Stimulated activated CD4-positive, alpha-beta T cell treated with anti-CD3 and anti-CD28 coated beads, Interleukin-2, amount 100 ng/mL, for 4 hours (primary cell): Measurements from ENCODE around the gene RPL19.

Source experiments
- DNase-seq: peaks from one replicate; pipeline ENCODE4 v3.0.0-alpha.2; 2020; ENCODE audit warnings: low read depth

The RPL19 gene

DNA sequence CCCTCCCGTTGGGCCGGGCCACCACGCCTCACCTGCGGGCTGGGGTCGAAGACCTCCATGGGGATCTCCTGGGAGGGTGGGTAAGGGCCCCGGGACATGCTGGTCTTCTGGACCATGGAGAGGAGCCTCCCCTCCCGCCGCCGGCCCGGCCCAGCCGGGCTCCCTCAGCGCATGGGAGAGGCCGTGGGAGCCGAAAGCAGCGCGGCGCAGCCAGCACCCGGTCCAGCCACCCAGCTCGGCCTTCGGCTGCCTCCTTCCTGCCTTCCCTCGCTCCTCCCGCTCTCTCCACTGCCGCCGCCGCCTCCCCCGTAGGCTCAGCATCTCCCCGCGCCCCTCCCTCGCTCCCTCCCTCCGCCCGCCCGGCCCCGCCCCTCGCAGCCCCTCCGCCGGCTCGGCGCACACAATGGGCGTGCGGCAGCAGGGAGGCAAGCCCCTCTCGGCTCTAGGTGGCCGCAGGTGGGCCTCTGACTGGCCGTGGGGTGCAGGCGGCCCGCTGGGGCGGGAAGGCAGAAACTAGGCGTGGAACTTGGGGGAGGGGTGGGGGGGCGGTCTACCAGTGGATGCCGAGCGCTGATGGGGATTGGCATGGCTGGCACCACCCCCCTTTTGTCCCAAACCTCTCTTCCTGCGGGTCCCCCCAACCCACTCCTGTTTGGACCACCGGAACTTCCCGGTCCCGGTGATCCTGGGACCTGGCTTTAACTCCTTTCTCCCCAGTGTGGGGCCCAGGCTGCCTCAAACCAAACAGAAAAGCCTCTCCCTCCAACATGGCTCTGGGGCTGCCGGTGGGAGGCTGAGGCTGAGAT, 2.5 kb upstream of the RPL19 start, which contains the start of gene CACNB1:
TSS of gene CACNB1 (minus strand) at position 290 of the 806 bp plus-strand sequence. CDS start at position 116, 174 bp downstream.
- DNase-seq: peak; percentile 49

DNA sequence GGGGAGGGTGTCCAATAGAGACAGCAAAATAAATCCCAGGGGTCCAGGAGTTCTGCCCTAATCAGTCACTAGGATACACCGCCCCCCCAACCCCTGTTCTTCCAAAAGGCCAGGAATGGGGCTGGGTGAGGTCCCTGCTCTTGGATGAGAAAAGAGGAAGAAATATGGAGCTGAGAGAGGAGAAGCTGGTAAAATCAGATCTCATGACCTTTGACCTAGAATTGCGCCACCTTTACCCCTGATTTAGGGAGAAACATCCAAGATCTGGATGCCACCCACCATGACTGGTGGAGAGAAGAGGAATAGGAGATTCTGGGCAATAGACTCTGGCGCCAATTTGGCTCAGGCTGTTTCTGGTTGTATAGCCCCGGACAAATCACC, 1.9 kb upstream of the RPL19 start:
- no peak for DNase-seq

GRCh38 chr17:39199820-39200069, 338 bp upstream of the RPL19 start:
- DNase-seq: peak; percentile 86

DNA sequence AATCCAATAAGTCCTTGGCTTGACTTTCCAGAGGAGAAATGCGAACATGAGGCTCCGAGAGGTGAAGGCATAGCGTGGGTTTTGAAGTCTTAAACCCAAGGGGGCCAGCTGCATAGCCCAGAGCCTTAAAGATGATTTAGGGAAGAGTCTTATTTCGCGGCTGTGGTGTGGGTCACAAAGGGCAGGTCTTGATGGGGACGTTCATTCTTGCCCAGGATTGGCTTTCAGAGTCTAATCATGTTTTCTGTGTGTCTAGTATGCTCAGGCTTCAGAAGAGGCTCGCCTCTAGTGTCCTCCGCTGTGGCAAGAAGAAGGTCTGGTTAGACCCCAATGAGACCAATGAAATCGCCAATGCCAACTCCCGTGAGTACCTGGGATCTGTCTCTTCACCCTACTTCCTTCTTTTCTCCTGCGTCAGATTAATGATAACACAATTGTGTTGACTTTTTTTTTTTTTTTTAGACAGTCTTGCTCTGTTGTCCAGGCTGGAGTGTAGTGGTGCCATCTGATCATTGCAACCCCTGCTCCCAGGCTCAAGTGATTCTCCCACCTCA, 951 bp downstream of the RPL19 start:
- no peak for DNase-seq

DNA sequence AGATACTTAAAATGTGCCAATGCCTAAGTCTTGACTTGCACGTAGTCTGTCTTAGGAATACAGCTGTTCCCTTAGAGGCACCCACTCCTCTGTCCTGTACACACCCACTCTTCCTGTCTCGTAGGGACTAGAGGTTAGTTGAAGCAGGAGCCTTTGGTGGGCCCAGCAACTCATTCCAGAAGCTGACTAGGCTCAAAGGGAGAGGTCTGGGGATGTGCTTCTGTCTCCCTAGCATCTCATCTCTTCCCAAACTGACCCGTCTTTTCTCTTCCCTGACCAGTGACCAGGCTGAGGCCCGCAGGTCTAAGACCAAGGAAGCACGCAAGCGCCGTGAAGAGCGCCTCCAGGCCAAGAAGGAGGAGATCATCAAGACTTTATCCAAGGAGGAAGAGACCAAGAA, 4.2 kb downstream of the RPL19 start:
- DNase-seq: no peak

DNA sequence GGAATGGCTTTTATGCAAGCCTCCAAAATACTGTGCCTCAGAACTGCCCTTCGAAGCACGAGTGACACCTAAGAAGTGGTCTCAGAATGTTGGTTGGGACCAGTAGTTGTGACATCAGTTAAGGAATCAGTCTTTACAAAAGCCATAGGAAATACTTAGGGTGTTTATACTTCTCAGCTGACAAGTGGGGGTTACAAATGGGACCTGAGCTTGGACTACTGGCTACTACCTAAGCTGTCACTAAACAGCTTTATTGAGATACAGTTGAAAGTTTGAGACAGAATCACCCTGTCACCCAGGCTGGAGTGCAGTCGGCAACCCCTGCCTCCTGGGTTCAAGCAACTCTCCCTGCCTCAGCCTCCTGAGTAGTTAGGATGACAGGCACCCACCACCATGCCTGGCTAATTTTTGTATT, 5.0 kb downstream of the RPL19 start:
- no peak for DNase-seq

- no peak for DNase-seq
Observed at GRCh38 chr17:39208136-39208535, 8.1 kb downstream of the RPL19 start.

- no peak for DNase-seq
Observed at GRCh38 chr17:39208893-39209292, 8.8 kb downstream of the RPL19 start.

- peak; percentile 88 for DNase-seq
Observed at GRCh38 chr17:39209317-39210092, 9.4 kb downstream of the RPL19 start.

GRCh38 chr17:39210093-39210434, 10.0 kb downstream of the RPL19 start:
- DNase-seq: no peak

DNA sequence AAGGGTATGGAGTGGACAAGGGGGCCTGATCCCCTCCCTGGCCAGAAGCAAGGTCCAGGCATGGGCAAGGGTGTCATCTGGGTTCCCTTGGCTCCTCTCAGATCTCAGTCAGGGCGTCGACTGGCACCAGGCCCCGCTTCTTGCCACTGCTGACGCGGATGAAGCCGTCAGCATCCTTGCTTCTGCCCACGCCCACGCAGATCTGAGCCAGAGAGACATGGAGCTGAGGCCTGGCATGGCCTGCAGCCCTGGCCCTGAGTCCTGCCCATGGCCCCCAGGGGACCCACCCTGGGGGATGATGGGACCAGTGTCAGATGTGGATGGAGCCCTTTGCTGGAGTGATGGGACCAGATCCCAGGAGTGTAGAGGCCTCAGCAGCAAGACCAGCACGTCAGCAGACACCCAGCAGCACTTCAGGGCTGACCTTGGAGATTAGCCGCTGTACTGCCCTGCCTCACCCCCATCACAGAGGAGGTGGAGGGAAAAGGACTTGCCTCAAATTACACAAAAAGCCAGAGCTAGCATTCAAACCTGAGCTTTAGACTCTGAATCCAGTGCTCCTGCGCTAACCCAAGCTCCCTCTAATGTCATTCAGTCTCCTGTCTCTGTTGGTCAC, 12.2 kb downstream of the RPL19 start:
- DNase-seq: no peak

DNA sequence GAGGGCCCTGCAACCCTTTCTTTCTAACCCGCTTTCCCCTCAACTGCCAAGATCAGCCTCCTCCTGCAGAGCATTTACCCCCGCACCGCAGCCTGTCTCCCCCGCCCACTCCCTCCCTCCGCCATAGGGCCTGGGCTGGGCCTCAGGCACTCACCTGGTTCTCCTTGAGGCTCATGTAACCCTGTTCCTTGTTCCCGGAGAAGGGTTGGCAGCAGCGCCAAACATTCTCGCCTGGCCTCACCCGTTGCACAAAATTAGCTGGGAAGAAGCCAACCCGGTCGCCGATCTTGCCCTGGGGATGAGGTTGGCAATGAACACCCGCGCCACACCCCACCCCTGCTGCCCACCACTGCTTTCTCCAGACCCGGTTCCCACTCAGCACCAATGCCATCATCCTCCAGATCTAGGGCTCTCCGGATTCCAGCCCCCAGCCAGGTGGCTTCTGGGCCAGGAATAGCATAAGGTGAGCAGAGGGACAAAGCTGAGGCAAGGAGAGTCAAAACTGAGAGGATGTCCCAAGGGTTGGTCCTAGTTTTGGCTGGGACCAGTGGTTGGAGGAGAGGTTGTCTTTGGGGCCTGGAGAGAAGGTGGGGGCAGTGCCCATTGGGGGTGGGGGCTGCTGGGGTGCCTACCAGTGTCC, 12.9 kb downstream of the RPL19 start:
- no peak for DNase-seq

- DNase-seq: no peak
Observed at GRCh38 chr17:39213852-39214251, 13.8 kb downstream of the RPL19 start.

DNA sequence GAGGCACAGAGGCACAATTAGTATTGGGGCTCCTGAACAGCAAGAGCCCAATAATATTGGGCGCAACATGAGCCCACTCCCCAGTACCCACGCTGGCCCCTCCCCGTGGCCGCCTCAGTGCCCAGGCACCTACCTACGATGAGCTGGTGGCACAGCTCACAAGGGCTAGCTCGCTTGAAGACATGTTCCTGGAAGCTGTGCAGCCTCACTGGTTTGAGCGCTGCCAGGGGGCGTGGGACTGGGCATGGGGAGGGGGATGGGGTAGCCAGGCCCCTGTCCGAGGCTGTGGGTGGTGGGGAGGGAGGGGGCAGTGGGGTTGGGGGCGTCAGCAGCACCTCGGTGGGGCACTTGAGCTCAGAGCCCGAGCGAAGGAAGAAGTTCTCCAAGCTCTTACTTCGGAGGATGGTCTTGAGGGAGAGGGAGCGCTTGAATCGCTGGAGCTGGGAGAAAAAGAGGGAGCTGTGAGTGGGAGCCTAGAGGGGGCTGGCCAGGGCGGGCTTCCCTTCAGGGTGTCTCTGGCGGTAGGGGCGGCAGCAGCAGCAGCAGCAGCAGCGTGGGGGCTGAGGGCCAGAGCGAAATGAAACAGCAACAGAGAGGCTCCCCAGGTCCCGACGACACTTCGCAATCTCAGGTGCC, 17.8 kb downstream of the RPL19 start:
- no peak for DNase-seq

DNA sequence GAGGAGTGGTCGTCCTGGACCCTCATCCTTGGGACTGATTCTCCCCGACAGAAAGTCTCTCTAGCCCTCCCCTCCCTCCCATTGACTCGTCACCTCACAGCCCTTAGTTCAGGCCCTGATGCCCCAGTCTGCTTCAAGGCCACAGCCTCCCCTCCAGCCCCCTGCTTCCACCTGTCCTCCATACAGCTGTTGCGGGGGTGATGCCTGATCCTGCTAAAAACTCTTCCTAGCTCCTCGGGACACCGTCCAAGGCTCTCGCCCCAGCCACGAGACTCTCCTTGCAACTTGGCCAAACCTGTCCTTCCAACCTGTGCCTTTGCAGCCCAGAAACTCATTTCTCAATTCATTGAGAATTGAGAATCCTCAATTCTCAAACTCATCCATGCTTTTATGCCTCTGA, 18.8 kb downstream of the RPL19 start:
- no peak for DNase-seq

DNA sequence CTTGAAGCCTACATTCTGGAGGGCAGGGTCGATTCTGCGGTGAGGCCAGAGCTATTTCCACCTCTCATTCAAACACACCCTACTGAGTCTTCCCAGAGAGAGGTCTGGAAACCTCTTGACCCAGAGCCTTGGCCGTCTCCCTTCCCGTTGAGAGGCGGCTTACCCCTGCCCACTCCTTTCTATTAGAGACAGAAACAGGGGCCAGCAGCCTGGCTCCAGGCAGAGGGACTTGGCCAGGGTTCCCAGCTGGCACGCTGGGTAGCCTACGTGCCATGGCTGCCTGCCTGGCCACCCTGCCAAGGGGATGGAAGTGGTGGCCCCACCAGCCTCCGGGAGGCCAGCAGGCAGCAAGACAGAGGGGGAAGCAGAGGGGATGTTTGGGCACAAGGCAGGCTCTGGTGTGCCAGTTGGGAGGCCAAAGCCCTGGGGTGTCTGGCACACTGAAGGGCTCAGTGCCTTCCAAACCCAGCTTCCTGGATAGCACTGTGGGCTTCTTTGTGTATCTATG, 19.6 kb downstream of the RPL19 start:
- no peak for DNase-seq

GRCh38 chr17:39221572-39221971, 21.5 kb downstream of the RPL19 start:
- DNase-seq: no peak

DNA sequence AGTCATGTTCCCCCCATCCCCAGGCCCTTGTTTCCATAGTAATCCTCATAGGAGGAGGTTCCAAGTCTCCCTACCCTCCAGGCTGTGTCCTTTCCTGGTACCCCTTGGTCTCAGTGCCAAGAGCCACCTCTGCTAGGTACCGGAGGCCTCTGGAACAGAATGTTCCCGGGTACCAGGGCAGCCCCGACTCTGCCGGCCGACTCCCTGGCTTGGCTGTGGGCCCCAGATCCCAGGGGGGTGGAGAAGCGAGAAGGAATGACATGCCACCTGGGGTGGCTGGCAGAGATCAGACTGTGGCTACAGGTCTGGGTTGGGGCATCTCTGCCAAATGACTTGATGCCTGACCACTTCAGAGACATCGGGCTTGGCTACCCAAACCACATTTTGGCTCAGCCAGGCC, 22.1 kb downstream of the RPL19 start:
- no peak for DNase-seq

DNA sequence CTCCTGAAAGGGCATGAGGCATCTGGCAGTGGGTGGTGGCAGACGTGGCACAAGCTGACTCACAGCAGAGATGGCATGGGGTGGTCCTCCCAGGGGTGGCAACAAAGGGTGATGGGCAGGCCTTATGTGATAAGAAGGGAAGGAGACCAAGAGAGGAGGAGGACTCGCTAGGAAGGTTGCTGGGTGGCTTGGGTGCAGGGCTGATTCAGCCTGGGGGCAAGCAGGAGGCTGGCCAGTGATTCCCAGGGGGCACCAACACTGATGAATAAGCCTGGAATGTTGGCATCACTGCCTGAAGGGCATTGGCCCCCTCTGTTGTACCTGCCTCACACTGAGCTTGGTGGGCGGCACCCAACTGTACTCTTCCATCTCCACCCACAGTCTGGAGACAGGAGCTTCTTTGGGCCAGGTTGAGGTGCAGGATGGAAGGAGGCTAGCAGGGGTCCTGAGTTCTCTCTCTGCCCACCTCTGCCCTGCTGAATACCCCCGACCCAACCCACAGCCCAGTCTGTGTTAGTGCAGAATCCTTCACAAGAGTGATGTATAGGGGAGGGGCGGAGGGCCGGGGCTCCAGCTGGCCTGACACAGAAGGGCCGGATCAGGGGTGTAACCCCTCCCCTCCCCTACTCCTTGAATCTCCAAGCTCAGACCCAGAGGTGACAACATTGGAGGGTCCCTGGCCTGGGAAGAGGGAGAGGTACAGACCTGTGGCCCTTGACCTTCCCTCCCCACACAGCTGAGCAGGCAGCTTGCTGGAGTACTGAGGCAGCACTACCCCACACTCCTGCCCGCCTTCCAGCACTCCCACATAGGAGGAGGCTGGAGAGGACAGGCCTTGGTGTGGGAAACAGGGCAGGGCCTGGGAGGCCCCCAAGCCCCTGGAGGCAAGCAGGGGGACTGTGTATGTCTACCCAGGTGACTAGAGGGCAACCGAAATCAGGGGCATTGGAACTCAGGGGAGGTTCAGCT, 23.1 kb downstream of the RPL19 start:
- no peak for DNase-seq

GRCh38 chr17:39223907-39224777, 24.1 kb downstream of the RPL19 start:
- DNase-seq: no peak
